Neuronal stem cell (in vitro differentiated cells): Measurements from ENCODE around the gene C21orf58.

Experiments used
- DNase-seq: peaks from one replicate; pipeline ENCODE4 v3.0.0-alpha.2; 2013; ENCODE audit warnings: low spot score
- H2AFZ ChIP-seq: one replicate; pipeline ENCODE4 v1.6.1; 2013; ENCODE audit warnings: mild to moderate bottlenecking, low read length, inconsistent platforms
- H2AK5ac ChIP-seq: 2 replicates; pipeline ENCODE4 v1.6.1; 2013; ENCODE audit warnings: low read depth, mild to moderate bottlenecking, inconsistent platforms, low read length, moderate library complexity, mixed read lengths
- H2BK120ac ChIP-seq: 2 replicates; pipeline ENCODE4 v1.6.1; 2013; ENCODE audit warnings: low read depth, mild to moderate bottlenecking, inconsistent platforms, low read length, moderate library complexity, mixed read lengths
- H2BK12ac ChIP-seq: one replicate; pipeline ENCODE4 v1.6.1; 2013; ENCODE audit warnings: low read length, inconsistent platforms
- H2BK15ac ChIP-seq: 2 replicates; pipeline ENCODE4 v1.6.1; 2013; ENCODE audit warnings: mild to moderate bottlenecking, low read length, inconsistent platforms, mixed read lengths
- H2BK5ac ChIP-seq: one replicate; pipeline ENCODE4 v1.6.1; 2013; ENCODE audit warnings: inconsistent platforms, mild to moderate bottlenecking, low read length, moderate library complexity
- H3K14ac ChIP-seq: one replicate; pipeline ENCODE4 v1.6.1; 2013; ENCODE audit warnings: low read length, inconsistent platforms
- H3K18ac ChIP-seq: 2 replicates; pipeline ENCODE4 v1.6.1; 2013; ENCODE audit warnings: low read length, inconsistent platforms
- H3K23ac ChIP-seq: 2 replicates; pipeline ENCODE4 v1.6.1; 2013; ENCODE audit warnings: low read depth, mild to moderate bottlenecking, mixed read lengths, low read length, inconsistent platforms; ENCODE audit not compliant: poor library complexity
- H3K27ac ChIP-seq: replicated peaks from 3 replicates; pipeline ENCODE4 v1.5.1; 2013; ENCODE audit warnings: low read length, inconsistent platforms
- H3K27me3 ChIP-seq, 3 experiments: 2 replicates each; pipeline ENCODE4 v1.6.1; 2013; ENCODE audit warnings: low read length in 3 of 3, mild to moderate bottlenecking in 2 of 3, inconsistent platforms in 1 of 3, low read depth in 1 of 3, mixed read lengths in 1 of 3, moderate library complexity in 1 of 3; ENCODE audit not compliant: control insufficient read depth in 3 of 3, insufficient read depth in 3 of 3
- H3K36me3 ChIP-seq, 2 donors: replicated peaks in 1 of 2; 2 replicates each; pipeline ENCODE4 v1.6.1; 2013; ENCODE audit warnings: low read length in 2 of 2; ENCODE audit not compliant: control insufficient read depth in 2 of 2, insufficient read depth in 2 of 2
- H3K4ac ChIP-seq: 2 replicates; pipeline ENCODE4 v1.6.1; 2013; ENCODE audit warnings: inconsistent platforms, mild to moderate bottlenecking, low read length, moderate library complexity
- H3K4me1 ChIP-seq, 2 donors: 1 replicate in 1 of 2; 2 replicates in 1 of 2; pipeline ENCODE4 v1.6.1; 2013; ENCODE audit warnings: low read length in 2 of 2, low read depth in 1 of 2; ENCODE audit not compliant: control insufficient read depth in 2 of 2, insufficient read depth in 1 of 2
- H3K4me2 ChIP-seq: one replicate; pipeline ENCODE4 v1.6.1; 2013; ENCODE audit warnings: mild to moderate bottlenecking, low read length, inconsistent platforms; ENCODE audit not compliant: insufficient read depth, poor library complexity, severe bottlenecking
- H3K4me3 ChIP-seq, 2 donors: 2 replicates each; pipeline ENCODE4 v1.5.1; 2013; ENCODE audit warnings: low read length in 2 of 2, mild to moderate bottlenecking in 2 of 2, inconsistent platforms in 1 of 2, moderate library complexity in 1 of 2
- H3K79me1 ChIP-seq: one replicate; pipeline ENCODE4 v1.6.1; 2013; ENCODE audit warnings: low read depth, mild to moderate bottlenecking, inconsistent platforms, low read length, moderate library complexity
- H3K9ac ChIP-seq: one replicate; pipeline ENCODE4 v1.6.1; 2013; ENCODE audit warnings: mild to moderate bottlenecking, low read depth, low read length, inconsistent platforms; ENCODE audit not compliant: poor library complexity
- H3K9me3 ChIP-seq, 2 donors: replicated peaks in 1 of 2; 2 replicates each; pipeline versions ENCODE3 to v1.6.1; 2013; ENCODE audit warnings: low read length in 2 of 2, mild to moderate bottlenecking in 2 of 2, inconsistent platforms in 1 of 2, low read depth in 1 of 2, mixed read lengths in 1 of 2, moderate library complexity in 1 of 2; ENCODE audit not compliant: control insufficient read depth in 2 of 2, insufficient read depth in 1 of 2
- H4K8ac ChIP-seq: one replicate; pipeline ENCODE4 v1.6.1; 2013; ENCODE audit warnings: low read depth, mild to moderate bottlenecking, inconsistent platforms, low read length, moderate library complexity
- H4K91ac ChIP-seq: one replicate; pipeline ENCODE4 v1.6.1; 2013; ENCODE audit warnings: low read length, low read depth, mild to moderate bottlenecking, inconsistent platforms; ENCODE audit not compliant: poor library complexity
- WGBS, 2 donors: extraction: QIAGEN DNeasy Blood & Tissue Kit; methylation state at CpG; one replicate each; pipeline ENCODE4 v1.1.7; 2013; ENCODE audit warnings: missing lambda C conversion rate in 2 of 2, mixed read lengths in 1 of 2; ENCODE audit not compliant: insufficient read length in 2 of 2, insufficient replicate concordance in 1 of 2; ENCODE audit errors: extremely low coverage in 2 of 2; 5-methylcytosine and 5-hydroxymethylcytosine counted together

Gene C21orf58

GRCh38 chr21:46297338-46298271 lies 26.1 kb downstream of the C21orf58 start:
- Histone ChIP-seq H3K23ac (peak overlapping the region; percentile 91), H2BK12ac (peak overlapping the region; percentile 41), H3K4ac (no peak overlapping the region), H3K36me3 (peaks cover 22 to 38% of the 10 kb centered on the region in 2 donors), H3K9ac (peak overlapping the region; percentile 61), H3K18ac (peak overlapping the region; percentile 95), H2BK15ac (no peak overlapping the region), H2BK120ac (peak overlapping the region; percentile 81), H3K27ac (no peak overlapping the region), H3K27me3 (no peaks in the 10 kb centered on the region), H3K4me2 (peak overlapping the region; percentile 51), H2AFZ (no peak overlapping the region), H3K79me1 (peaks cover 2% of the 10 kb centered on the region), H4K8ac (no peak overlapping the region), H3K14ac (no peak overlapping the region), H3K4me1 (peaks cover 2 to 6% of the 10 kb centered on the region in 2 donors), H3K9me3 (peaks cover 3 to 6% of the 10 kb centered on the region in 2 donors), H2AK5ac (peak overlapping the region; percentile 88), H3K4me3 (peak overlapping the region in 1 of 2 donors; percentile 67), H2BK5ac (no peak overlapping the region), H4K91ac (no peak overlapping the region)
- no CpG with 5 or more reads among the region's 84 CpGs for WGBS, 2 donors
- DNase-seq = no peak

GRCh38 chr21:46295996-46296752 lies 27.5 kb downstream of the C21orf58 start:
- H2BK15ac ChIP-seq = no peak overlapping the region
- H4K8ac ChIP-seq = no peak overlapping the region
- no peak overlapping the region for H2BK120ac ChIP-seq
- H2AK5ac ChIP-seq = peak overlapping the region; percentile 28
- H4K91ac ChIP-seq = no peak overlapping the region
- H3K4me2 ChIP-seq = no peak overlapping the region
- no peak for DNase-seq
- peaks cover 21 to 36% of the 10 kb centered on the region in 2 donors for H3K36me3 ChIP-seq
- no peak overlapping the region for H3K9ac ChIP-seq
- H3K18ac ChIP-seq = peak overlapping the region; percentile 52
- no CpG with 5 or more reads among the region's 29 CpGs for WGBS, 2 donors
- peaks cover 2 to 6% of the 10 kb centered on the region in 2 donors for H3K4me1 ChIP-seq
- H3K4ac ChIP-seq = no peak overlapping the region
- H3K23ac ChIP-seq = no peak overlapping the region
- H3K9me3 ChIP-seq = peaks cover 8 to 15% of the 10 kb centered on the region in 2 donors
- no peak overlapping the region for H3K4me3 ChIP-seq
- no peaks in the 10 kb centered on the region for H3K27me3 ChIP-seq
- no peak overlapping the region for H3K14ac ChIP-seq
- H2AFZ ChIP-seq = no peak overlapping the region
- no peak overlapping the region for H2BK5ac ChIP-seq
- peaks cover 2% of the 10 kb centered on the region for H3K79me1 ChIP-seq
- no peak overlapping the region for H2BK12ac ChIP-seq
- no peak overlapping the region for H3K27ac ChIP-seq

GRCh38 chr21:46295177-46295770 lies 28.4 kb downstream of the C21orf58 start:
- no CpG with 5 or more reads among the region's 9 CpGs for WGBS, 2 donors
- Histone ChIP-seq H3K4me3 (no peak overlapping the region), H3K9ac (peak overlapping the region; percentile 78)

More at GRCh38 chr21:46295177-46295770, 28.4 kb downstream of the C21orf58 start:
- Histone ChIP-seq H2BK15ac (no peak overlapping the region), H3K27me3 (no peaks in the 10 kb centered on the region), H2AFZ (no peak overlapping the region), H3K4ac (no peak overlapping the region), H4K91ac (no peak overlapping the region), H3K18ac (peak overlapping the region; percentile 80), H3K14ac (no peak overlapping the region), H3K23ac (no peak overlapping the region), H3K4me2 (no peak overlapping the region), H3K4me1 (peaks cover 2 to 6% of the 10 kb centered on the region in 2 donors), H3K27ac (no peak overlapping the region), H2BK5ac (no peak overlapping the region), H3K36me3 (peaks cover 15 to 30% of the 10 kb centered on the region in 2 donors), H3K79me1 (peaks cover 2% of the 10 kb centered on the region), H4K8ac (no peak overlapping the region), H3K9me3 (peaks cover 8 to 15% of the 10 kb centered on the region in 2 donors), H2BK12ac (no peak overlapping the region), H2BK120ac (no peak overlapping the region), H2AK5ac (no peak overlapping the region)
- no peak for DNase-seq
